Neuronal stem cell (in vitro differentiated cells): ENCODE data around the gene SCMH1.

Experiments used
- DNase-seq: peaks from one replicate; pipeline ENCODE4 v3.0.0-alpha.2; 2013; ENCODE audit warnings: low spot score
- H2AFZ ChIP-seq: one replicate; pipeline ENCODE4 v1.6.1; 2013; ENCODE audit warnings: mild to moderate bottlenecking, low read length, inconsistent platforms
- H2AK5ac ChIP-seq: 2 replicates; pipeline ENCODE4 v1.6.1; 2013; ENCODE audit warnings: low read depth, mild to moderate bottlenecking, inconsistent platforms, low read length, moderate library complexity, mixed read lengths
- H2BK120ac ChIP-seq: 2 replicates; pipeline ENCODE4 v1.6.1; 2013; ENCODE audit warnings: low read depth, mild to moderate bottlenecking, inconsistent platforms, low read length, moderate library complexity, mixed read lengths
- H2BK12ac ChIP-seq: one replicate; pipeline ENCODE4 v1.6.1; 2013; ENCODE audit warnings: low read length, inconsistent platforms
- H2BK15ac ChIP-seq: 2 replicates; pipeline ENCODE4 v1.6.1; 2013; ENCODE audit warnings: mild to moderate bottlenecking, low read length, inconsistent platforms, mixed read lengths
- H2BK5ac ChIP-seq: one replicate; pipeline ENCODE4 v1.6.1; 2013; ENCODE audit warnings: inconsistent platforms, mild to moderate bottlenecking, low read length, moderate library complexity
- H3K14ac ChIP-seq: one replicate; pipeline ENCODE4 v1.6.1; 2013; ENCODE audit warnings: low read length, inconsistent platforms
- H3K18ac ChIP-seq: 2 replicates; pipeline ENCODE4 v1.6.1; 2013; ENCODE audit warnings: low read length, inconsistent platforms
- H3K23ac ChIP-seq: 2 replicates; pipeline ENCODE4 v1.6.1; 2013; ENCODE audit warnings: low read depth, mild to moderate bottlenecking, mixed read lengths, low read length, inconsistent platforms; ENCODE audit not compliant: poor library complexity
- H3K27ac ChIP-seq: replicated peaks from 3 replicates; pipeline ENCODE4 v1.5.1; 2013; ENCODE audit warnings: low read length, inconsistent platforms
- H3K27me3 ChIP-seq, 3 experiments: 2 replicates each; pipeline ENCODE4 v1.6.1; 2013; ENCODE audit warnings: low read length in 3 of 3, mild to moderate bottlenecking in 2 of 3, inconsistent platforms in 1 of 3, low read depth in 1 of 3, mixed read lengths in 1 of 3, moderate library complexity in 1 of 3; ENCODE audit not compliant: control insufficient read depth in 3 of 3, insufficient read depth in 3 of 3
- H3K36me3 ChIP-seq, 2 donors: replicated peaks in 1 of 2; 2 replicates each; pipeline ENCODE4 v1.6.1; 2013; ENCODE audit warnings: low read length in 2 of 2; ENCODE audit not compliant: control insufficient read depth in 2 of 2, insufficient read depth in 2 of 2
- H3K4ac ChIP-seq: 2 replicates; pipeline ENCODE4 v1.6.1; 2013; ENCODE audit warnings: inconsistent platforms, mild to moderate bottlenecking, low read length, moderate library complexity
- H3K4me1 ChIP-seq, 2 donors: 1 replicate in 1 of 2; 2 replicates in 1 of 2; pipeline ENCODE4 v1.6.1; 2013; ENCODE audit warnings: low read length in 2 of 2, low read depth in 1 of 2; ENCODE audit not compliant: control insufficient read depth in 2 of 2, insufficient read depth in 1 of 2
- H3K4me2 ChIP-seq: one replicate; pipeline ENCODE4 v1.6.1; 2013; ENCODE audit warnings: mild to moderate bottlenecking, low read length, inconsistent platforms; ENCODE audit not compliant: insufficient read depth, poor library complexity, severe bottlenecking
- H3K4me3 ChIP-seq, 2 donors: 2 replicates each; pipeline ENCODE4 v1.5.1; 2013; ENCODE audit warnings: low read length in 2 of 2, mild to moderate bottlenecking in 2 of 2, inconsistent platforms in 1 of 2, moderate library complexity in 1 of 2
- H3K79me1 ChIP-seq: one replicate; pipeline ENCODE4 v1.6.1; 2013; ENCODE audit warnings: low read depth, mild to moderate bottlenecking, inconsistent platforms, low read length, moderate library complexity
- H3K9ac ChIP-seq: one replicate; pipeline ENCODE4 v1.6.1; 2013; ENCODE audit warnings: mild to moderate bottlenecking, low read depth, low read length, inconsistent platforms; ENCODE audit not compliant: poor library complexity
- H3K9me3 ChIP-seq, 2 donors: replicated peaks in 1 of 2; 2 replicates each; pipeline versions ENCODE3 to v1.6.1; 2013; ENCODE audit warnings: low read length in 2 of 2, mild to moderate bottlenecking in 2 of 2, inconsistent platforms in 1 of 2, low read depth in 1 of 2, mixed read lengths in 1 of 2, moderate library complexity in 1 of 2; ENCODE audit not compliant: control insufficient read depth in 2 of 2, insufficient read depth in 1 of 2
- H4K8ac ChIP-seq: one replicate; pipeline ENCODE4 v1.6.1; 2013; ENCODE audit warnings: low read depth, mild to moderate bottlenecking, inconsistent platforms, low read length, moderate library complexity
- H4K91ac ChIP-seq: one replicate; pipeline ENCODE4 v1.6.1; 2013; ENCODE audit warnings: low read length, low read depth, mild to moderate bottlenecking, inconsistent platforms; ENCODE audit not compliant: poor library complexity
- WGBS, 2 donors: extraction: QIAGEN DNeasy Blood & Tissue Kit; methylation state at CpG; one replicate each; pipeline ENCODE4 v1.1.7; 2013; ENCODE audit warnings: missing lambda C conversion rate in 2 of 2, mixed read lengths in 1 of 2; ENCODE audit not compliant: insufficient read length in 2 of 2, insufficient replicate concordance in 1 of 2; ENCODE audit errors: extremely low coverage in 2 of 2; 5-methylcytosine and 5-hydroxymethylcytosine counted together

Gene SCMH1

GRCh38 chr1:41009466-41009865 is 232.6 kb downstream of the SCMH1 start:
- Histone ChIP-seq H3K9ac (no peak overlapping the region), H4K8ac (no peak overlapping the region), H2AK5ac (no peak overlapping the region), H3K4me3 (no peak overlapping the region), H2BK5ac (no peak overlapping the region), H3K27me3 (no peaks in the 10 kb centered on the region), H3K79me1 (peaks cover 2% of the 10 kb centered on the region), H3K18ac (no peak overlapping the region), H3K36me3 (peaks cover 64 to 100% of the 10 kb centered on the region in 2 donors), H3K9me3 (no peaks in the 10 kb centered on the region), H2BK120ac (no peak overlapping the region), H3K4ac (no peak overlapping the region), H3K23ac (no peak overlapping the region), H4K91ac (no peak overlapping the region), H3K14ac (no peak overlapping the region), H3K4me1 (no peaks in the 10 kb centered on the region), H2BK15ac (no peak overlapping the region), H2AFZ (no peak overlapping the region), H3K27ac (no peak overlapping the region), H3K4me2 (no peak overlapping the region), H2BK12ac (no peak overlapping the region)
- no CpG with 5 or more reads among the region's 8 CpGs for WGBS, 2 donors
- DNase-seq: no peak

- H4K8ac ChIP-seq: no peak overlapping the region
- DNase-seq: no peak
- no peak overlapping the region for H2BK120ac ChIP-seq
- no peaks in the 10 kb centered on the region for H3K27me3 ChIP-seq
- no peak overlapping the region for H2BK5ac ChIP-seq
- no peak overlapping the region for H3K4ac ChIP-seq
- no peak overlapping the region for H2BK15ac ChIP-seq
- no peak overlapping the region for H3K14ac ChIP-seq
- H3K27ac ChIP-seq: no peak overlapping the region
- no peak overlapping the region for H3K18ac ChIP-seq
- H3K79me1 ChIP-seq: peaks cover 2% of the 10 kb centered on the region
- no peak overlapping the region for H4K91ac ChIP-seq
- H2AFZ ChIP-seq: no peak overlapping the region
- H3K9me3 ChIP-seq: no peaks in the 10 kb centered on the region
- no peak overlapping the region for H2BK12ac ChIP-seq
- H3K23ac ChIP-seq: no peak overlapping the region
- peaks cover 75 to 100% of the 10 kb centered on the region in 2 donors for H3K36me3 ChIP-seq
- H2AK5ac ChIP-seq: no peak overlapping the region
- H3K4me3 ChIP-seq: no peak overlapping the region
- no peaks in the 10 kb centered on the region for H3K4me1 ChIP-seq
- H3K4me2 ChIP-seq: no peak overlapping the region
- WGBS, 2 donors: no CpG with 5 or more reads among the region's 19 CpGs
- H3K9ac ChIP-seq: no peak overlapping the region
Observed at GRCh38 chr1:41006942-41007865, 234.9 kb downstream of the SCMH1 start.

- H2BK5ac ChIP-seq: no peak overlapping the region
- H2BK15ac ChIP-seq: no peak overlapping the region
- H3K9me3 ChIP-seq: no peaks in the 10 kb centered on the region
- H2AK5ac ChIP-seq: no peak overlapping the region
- no peak overlapping the region for H3K4me2 ChIP-seq
- no peaks in the 10 kb centered on the region for H3K4me1 ChIP-seq
- no peak for DNase-seq
- H3K79me1 ChIP-seq: peaks cover under 1% of the 10 kb centered on the region
- H3K4me3 ChIP-seq: no peak overlapping the region
- no peak overlapping the region for H3K14ac ChIP-seq
- H3K23ac ChIP-seq: no peak overlapping the region
- H2BK12ac ChIP-seq: no peak overlapping the region
- H3K27ac ChIP-seq: no peak overlapping the region
- no peak overlapping the region for H3K9ac ChIP-seq
- no peak overlapping the region for H3K18ac ChIP-seq
- H2AFZ ChIP-seq: no peak overlapping the region
- no peak overlapping the region for H4K91ac ChIP-seq
- no peak overlapping the region for H2BK120ac ChIP-seq
- H4K8ac ChIP-seq: no peak overlapping the region
- H3K27me3 ChIP-seq: no peaks in the 10 kb centered on the region
- H3K4ac ChIP-seq: no peak overlapping the region
- peaks cover 72 to 100% of the 10 kb centered on the region in 2 donors for H3K36me3 ChIP-seq
- WGBS, 2 donors: no CpG with 5 or more reads among the region's 5 CpGs
Observed at GRCh38 chr1:41005876-41006275, 236.2 kb downstream of the SCMH1 start.

- no peak overlapping the region for H2AK5ac ChIP-seq
- H3K27me3 ChIP-seq: no peaks in the 10 kb centered on the region
- H3K36me3 ChIP-seq: peaks cover 67 to 99% of the 10 kb centered on the region in 2 donors
- no peak overlapping the region for H3K14ac ChIP-seq
- no peak overlapping the region for H4K8ac ChIP-seq
- H4K91ac ChIP-seq: no peak overlapping the region
- H3K4me3 ChIP-seq: no peak overlapping the region
- H3K18ac ChIP-seq: no peak overlapping the region
- no peak overlapping the region for H2BK120ac ChIP-seq
- no peak overlapping the region for H3K4me2 ChIP-seq
- no peak overlapping the region for H3K4ac ChIP-seq
- no peak overlapping the region for H3K23ac ChIP-seq
- H2BK15ac ChIP-seq: no peak overlapping the region
- no peak overlapping the region for H2BK12ac ChIP-seq
- H3K79me1 ChIP-seq: no peaks in the 10 kb centered on the region
- no peak overlapping the region for H2AFZ ChIP-seq
- H3K4me1 ChIP-seq: no peaks in the 10 kb centered on the region
- DNase-seq: no peak
- H2BK5ac ChIP-seq: no peak overlapping the region
- H3K9ac ChIP-seq: no peak overlapping the region
- H3K9me3 ChIP-seq: no peaks in the 10 kb centered on the region
- H3K27ac ChIP-seq: no peak overlapping the region
- WGBS, 2 donors: no CpG with 5 or more reads among the region's 11 CpGs
Observed at GRCh38 chr1:41003640-41004220, 238.4 kb downstream of the SCMH1 start.
